ENCODE data around the gene SIDT1. TPM values are rescaled to one million over a fixed set of nuclear protein-coding genes. Genes with fewer than 3 reads are reported as not detected.

SIDT1 gene
- total RNA-seq, 3 donors from 2014 or later, result 22.4 to 61.2 (median 37.0) TPM

DNA sequence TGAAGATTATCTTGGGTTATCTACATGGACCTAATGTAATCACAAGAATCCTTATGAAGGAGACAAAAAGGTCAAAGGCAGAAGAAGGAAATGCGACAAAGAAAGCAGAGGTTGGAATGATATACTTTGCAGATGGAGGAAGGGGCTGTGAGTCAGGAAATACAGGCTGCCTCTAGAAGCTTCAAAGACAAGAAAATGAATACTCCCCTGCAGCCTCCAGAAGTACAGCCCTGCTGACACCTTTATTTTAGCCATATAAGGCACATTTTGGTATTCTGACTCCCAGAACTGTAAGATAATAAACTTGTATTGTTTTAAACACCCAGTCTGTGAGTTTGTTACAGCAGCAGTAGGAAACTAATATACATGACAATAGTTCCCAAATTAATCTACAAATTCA, 58.6 kb downstream of the SIDT1 start:
- DNase-seq, result no peak
- no peaks in the 10 kb centered on the region for H3K4me1 ChIP-seq (ENCODE audit: low read depth)
- intact Hi-C loops (cut with DNase I, micrococcal nuclease), result no loop called here
- H3K36me3 ChIP-seq (ENCODE audit: low read depth), result no peaks in the 10 kb centered on the region
- TF ChIP-seq CTCF (IDR thresholded peaks at IDR 0.05), result no peak
- H3K4me3 ChIP-seq, result no peak overlapping the region
- no peak for ATAC-seq
- no peaks in the 10 kb centered on the region for H3K9me3 ChIP-seq

DNA sequence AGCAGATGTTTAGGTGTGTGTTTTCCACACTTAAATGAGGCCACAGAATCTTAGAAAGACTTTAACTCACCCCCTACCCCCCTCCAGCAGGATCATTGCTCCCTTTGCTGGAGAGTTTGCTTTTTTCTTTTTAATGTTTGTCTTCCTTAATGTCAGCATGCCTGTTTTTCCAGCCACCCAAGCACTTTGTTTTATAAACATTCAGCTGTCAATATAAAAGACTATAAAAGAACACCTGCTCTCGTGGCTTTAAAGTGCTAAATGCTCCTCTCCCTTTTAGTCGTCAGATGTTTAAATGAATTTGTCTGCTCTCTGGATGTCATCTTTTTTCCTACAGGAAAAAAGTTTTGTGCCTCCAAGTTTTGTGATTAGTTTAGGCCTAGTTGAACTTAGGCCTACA, 61.7 kb downstream of the SIDT1 start:
- no peaks in the 10 kb centered on the region for H3K36me3 ChIP-seq (ENCODE audit: low read depth)
- H3K4me1 ChIP-seq (ENCODE audit: low read depth), result no peaks in the 10 kb centered on the region
- no peaks in the 10 kb centered on the region for H3K9me3 ChIP-seq
- ATAC-seq (no peak), DNase-seq (no peak)
- H3K4me3 ChIP-seq, result no peak overlapping the region
- intact Hi-C loops (cut with DNase I, micrococcal nuclease), result no loop called here
- TF ChIP-seq CTCF (IDR thresholded peaks at IDR 0.05), result no peak

- ATAC-seq (no peak), DNase-seq (no peak)
- Histone ChIP-seq H3K4me3 (no peak overlapping the region), H3K4me1 (ENCODE audit: low read depth) (no peaks in the 10 kb centered on the region), H3K36me3 (ENCODE audit: low read depth) (no peaks in the 10 kb centered on the region), H3K9me3 (no peaks in the 10 kb centered on the region)
- no peak for TF ChIP-seq CTCF (IDR thresholded peaks at IDR 0.05)
- intact Hi-C loops (cut with DNase I, micrococcal nuclease), result no loop called here
Observed at GRCh38 chr3:113597596-113598354, 65.4 kb downstream of the SIDT1 start.

DNA sequence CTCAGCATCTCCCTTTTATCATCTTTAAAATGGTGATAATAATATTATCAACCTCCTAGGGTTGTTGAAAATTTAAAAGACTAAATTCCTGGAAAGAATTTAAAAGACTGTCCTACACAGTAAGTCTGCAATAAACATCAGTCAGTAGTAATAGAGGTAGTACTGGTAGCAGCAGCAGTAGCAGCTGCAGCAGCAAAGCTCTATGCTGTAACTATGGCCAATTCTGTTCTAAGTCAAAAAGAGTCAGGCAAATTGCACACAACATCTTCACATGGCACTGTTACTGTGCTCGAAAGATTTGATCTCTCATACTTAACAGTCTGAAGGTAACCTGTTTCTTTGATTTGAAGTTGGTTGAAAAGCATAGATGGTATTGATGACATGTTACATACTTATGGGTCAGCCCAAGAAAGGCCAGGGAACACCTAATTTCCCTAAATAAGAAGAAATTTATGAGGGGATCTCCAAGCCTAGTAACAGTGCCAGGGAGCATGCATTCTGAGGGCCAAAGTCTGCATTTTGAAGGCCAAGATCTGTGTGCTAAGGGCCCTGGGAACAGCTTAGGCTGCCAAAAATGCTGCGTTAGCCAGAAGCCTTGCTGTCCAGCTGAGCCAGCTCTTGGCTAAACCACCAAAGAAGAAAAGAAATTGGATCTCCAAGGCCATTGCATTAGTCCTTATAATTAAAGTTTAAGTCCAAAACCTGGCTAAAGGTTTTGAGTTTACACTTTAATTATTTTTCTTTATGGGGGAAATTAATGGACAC, 68.2 kb downstream of the SIDT1 start:
- TF ChIP-seq CTCF (IDR thresholded peaks at IDR 0.05), result no peak
- DNase-seq, result no peak
- H3K9me3 ChIP-seq, result no peaks in the 10 kb centered on the region
- intact Hi-C loops (cut with DNase I, micrococcal nuclease), result no loop called here
- H3K4me3 ChIP-seq, result no peak overlapping the region
- no peak for ATAC-seq
- H3K4me1 ChIP-seq (ENCODE audit: low read depth), result no peaks in the 10 kb centered on the region
- H3K36me3 ChIP-seq (ENCODE audit: low read depth), result no peaks in the 10 kb centered on the region

DNA sequence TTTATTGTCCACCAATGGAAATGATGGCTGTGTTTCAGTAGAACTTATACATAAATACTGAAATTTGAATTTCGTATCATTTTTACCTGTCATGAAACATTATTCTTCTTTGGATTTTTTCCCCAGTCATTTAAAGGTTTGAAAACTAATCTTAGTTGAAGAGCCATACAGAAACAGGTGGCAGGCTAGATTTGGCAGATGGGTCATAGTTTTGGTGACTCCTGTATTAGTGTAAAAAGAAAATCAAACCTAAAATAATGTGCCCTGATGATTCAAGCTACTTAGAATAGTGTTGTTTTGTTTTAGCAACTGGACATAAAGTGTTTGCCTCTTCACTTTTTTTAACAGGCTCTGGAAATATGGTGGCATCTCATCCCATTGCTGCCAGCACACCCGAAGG, 68.9 kb downstream of the SIDT1 start:
- no peaks in the 10 kb centered on the region for H3K4me1 ChIP-seq (ENCODE audit: low read depth)
- TF ChIP-seq CTCF (IDR thresholded peaks at IDR 0.05), result no peak
- intact Hi-C loops (cut with DNase I, micrococcal nuclease), result no loop called here
- DNase-seq (no peak), ATAC-seq (no peak)
- no peaks in the 10 kb centered on the region for H3K36me3 ChIP-seq (ENCODE audit: low read depth)
- no peak overlapping the region for H3K4me3 ChIP-seq
- no peaks in the 10 kb centered on the region for H3K9me3 ChIP-seq
